ENCODE measurements around the gene ANKRD17.
"Not testable (repeated sequence)": the region's sequence is repeated elsewhere in the genome, so short reads cannot be mapped to it uniquely, and the experiment has no call there.

Gene ANKRD17, protein sequence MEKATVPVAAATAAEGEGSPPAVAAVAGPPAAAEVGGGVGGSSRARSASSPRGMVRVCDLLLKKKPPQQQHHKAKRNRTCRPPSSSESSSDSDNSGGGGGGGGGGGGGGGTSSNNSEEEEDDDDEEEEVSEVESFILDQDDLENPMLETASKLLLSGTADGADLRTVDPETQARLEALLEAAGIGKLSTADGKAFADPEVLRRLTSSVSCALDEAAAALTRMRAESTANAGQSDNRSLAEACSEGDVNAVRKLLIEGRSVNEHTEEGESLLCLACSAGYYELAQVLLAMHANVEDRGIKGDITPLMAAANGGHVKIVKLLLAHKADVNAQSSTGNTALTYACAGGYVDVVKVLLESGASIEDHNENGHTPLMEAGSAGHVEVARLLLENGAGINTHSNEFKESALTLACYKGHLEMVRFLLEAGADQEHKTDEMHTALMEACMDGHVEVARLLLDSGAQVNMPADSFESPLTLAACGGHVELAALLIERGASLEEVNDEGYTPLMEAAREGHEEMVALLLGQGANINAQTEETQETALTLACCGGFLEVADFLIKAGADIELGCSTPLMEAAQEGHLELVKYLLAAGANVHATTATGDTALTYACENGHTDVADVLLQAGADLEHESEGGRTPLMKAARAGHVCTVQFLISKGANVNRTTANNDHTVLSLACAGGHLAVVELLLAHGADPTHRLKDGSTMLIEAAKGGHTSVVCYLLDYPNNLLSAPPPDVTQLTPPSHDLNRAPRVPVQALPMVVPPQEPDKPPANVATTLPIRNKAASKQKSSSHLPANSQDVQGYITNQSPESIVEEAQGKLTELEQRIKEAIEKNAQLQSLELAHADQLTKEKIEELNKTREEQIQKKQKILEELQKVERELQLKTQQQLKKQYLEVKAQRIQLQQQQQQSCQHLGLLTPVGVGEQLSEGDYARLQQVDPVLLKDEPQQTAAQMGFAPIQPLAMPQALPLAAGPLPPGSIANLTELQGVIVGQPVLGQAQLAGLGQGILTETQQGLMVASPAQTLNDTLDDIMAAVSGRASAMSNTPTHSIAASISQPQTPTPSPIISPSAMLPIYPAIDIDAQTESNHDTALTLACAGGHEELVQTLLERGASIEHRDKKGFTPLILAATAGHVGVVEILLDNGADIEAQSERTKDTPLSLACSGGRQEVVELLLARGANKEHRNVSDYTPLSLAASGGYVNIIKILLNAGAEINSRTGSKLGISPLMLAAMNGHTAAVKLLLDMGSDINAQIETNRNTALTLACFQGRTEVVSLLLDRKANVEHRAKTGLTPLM (N-terminal part only)

GRCh38 chr4:73258686-73259570 is at the start of gene ANKRD17:
Gene ANKRD17, minus strand, starts transcription at chr4:73258798. Its CDS starts 130 bp downstream, at chr4:73258668.
- DNase-seq = peak; percentile 90

DNA sequence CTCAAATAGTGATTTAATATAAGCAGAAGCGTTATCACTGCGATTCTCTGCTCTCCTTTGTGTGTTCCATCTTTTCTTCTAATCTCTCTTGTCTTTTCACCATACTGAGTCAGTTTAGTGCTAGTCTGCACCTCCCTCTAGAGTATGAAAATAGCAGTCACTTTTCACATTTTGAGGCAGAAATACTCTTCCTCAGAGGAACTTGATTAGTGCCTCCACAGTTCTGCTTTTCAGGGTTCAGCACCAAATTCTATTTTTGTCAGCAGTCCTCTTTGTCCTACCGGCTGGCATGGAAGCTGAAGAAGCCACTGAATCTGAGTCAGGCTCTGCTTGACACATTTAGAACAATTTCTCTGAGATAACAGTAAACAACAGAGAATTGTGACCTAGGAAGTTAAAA is 49.7 kb upstream of the ANKRD17 start:
- DNase-seq = peak; percentile 29

DNA sequence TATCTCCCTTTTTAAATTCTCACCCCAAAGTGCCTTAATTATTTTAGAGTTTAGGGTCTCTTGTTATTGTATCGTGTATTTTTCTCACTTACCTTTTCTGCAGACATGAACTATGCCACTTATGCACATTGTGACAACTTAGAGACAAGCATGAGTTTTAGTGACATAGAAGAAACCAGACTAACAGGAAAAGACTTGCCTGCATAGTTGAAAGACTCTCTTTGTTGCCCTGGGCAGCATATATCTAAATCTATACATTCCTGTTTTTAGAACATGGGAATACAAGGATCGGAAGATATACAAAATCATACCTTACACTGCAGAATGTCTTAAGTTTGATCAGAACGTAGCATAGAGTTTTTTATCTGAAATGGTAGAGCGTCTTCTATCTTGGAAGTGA is 45.1 kb upstream of the ANKRD17 start:
- DNase-seq = no peak

DNA sequence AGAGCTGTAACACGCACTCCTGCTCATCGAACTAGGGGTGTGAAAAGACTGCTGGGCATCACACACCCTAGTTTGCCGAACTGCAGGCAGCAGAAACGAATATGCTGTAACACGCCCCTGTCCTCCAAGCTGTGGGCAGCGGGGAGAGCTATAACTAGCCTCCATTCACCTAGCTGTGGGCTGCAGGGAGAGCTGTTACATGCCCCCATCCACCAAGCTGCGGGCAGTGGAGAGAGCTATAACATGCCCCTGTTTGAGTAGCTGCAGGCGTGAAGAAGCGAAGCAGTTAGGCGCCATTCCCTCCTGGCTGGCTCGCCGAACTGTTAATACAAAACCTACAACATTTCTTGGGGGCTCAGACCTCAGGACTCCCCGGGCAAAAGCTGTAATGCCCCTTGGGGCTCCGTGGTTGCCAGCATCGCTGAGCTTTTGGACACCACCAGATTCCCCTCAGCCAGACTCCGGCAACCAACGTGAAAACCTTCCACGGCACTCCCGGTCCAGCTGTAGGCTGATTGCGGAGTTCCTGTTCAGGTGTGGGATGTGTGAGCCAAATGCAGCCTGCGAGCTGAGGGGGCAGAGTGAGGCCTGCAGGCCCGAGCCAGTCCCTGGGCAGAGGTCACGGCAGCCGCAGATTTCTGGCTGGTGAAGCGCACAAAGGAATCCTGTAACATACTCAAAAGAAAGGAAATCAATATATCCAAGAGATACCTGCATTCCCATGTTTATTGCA is 41.1 kb upstream of the ANKRD17 start:
- DNase-seq = no peak

DNA sequence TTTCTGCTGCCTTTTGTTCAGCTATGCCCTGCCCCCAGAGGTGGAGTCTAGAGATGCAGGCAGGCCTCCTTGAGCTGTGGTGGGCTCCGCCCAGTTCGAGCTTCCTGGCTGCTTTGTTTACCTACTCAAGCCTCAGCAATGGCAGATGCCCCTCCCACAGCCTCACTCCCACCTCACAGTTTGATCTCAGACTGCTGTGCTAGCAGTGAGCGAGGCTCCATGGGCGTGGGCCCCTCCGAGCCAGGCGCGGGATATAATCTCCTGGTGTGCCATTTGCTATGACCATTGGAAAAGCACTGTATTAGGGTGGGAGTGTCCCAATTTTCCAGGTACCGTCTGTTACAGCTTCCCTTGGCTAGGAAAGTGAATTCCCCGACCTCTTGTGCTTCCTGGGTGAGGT is 34.1 kb upstream of the ANKRD17 start:
- not testable (repeated sequence) for DNase-seq

DNA sequence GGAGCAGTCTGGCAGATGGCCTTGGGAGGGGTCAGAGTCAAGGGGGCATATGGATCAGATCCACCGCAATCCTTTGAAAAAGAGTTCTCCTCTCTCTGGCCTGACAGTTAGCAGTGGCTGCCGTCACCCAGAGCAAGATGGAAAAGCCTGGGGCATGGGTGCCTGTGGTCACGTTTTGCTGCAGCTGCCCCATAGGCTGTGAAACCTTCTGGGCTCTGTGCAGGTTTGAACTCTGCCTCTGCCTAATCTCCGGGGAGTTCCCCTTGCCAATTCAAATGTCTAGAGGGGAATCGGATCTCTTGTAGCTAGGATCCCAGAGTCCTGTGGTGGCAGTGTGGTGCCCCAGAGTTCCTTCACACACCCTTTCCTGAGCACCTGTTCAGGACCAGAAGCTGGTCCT is 23.4 kb upstream of the ANKRD17 start:
- DNase-seq = no peak

DNA sequence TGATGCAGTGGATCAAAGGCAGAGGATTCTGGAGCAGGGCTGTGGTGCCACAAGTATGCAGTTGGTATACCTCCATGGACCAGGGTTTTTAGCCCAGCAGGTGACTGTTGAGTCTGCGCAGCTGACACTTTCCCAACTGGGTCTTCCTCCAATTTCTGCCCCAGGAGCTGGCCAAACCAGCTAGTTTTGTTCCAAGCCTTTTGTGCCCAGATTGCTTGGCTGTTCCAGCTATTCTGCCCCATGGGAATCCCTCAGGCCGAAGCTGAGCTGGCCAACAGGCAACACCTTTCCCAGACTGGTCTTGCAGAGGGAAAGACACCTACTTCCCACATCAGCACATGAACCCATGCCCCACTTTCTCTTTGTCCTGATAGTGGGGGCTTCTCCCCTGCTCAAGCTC is 22.8 kb upstream of the ANKRD17 start:
- no peak for DNase-seq

DNA sequence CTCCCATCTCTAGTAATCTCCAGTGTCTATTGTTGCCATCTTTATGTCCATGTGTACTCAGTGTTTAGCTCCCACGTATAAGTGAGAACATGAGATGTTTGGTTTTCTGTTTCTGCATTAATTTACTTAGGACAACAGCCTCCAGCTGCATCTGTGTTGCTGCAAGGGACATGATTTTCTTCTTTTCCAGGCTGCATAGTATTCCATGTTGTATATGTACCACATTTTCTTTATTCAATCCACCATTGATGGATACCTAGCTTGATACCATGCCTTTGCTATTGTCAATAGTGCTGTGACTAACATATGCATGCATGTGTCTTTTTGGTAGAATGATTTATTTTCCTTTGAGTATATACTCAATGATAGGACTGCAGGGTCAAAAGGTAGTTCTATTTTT is 18.6 kb upstream of the ANKRD17 start:
- DNase-seq = no peak

DNA sequence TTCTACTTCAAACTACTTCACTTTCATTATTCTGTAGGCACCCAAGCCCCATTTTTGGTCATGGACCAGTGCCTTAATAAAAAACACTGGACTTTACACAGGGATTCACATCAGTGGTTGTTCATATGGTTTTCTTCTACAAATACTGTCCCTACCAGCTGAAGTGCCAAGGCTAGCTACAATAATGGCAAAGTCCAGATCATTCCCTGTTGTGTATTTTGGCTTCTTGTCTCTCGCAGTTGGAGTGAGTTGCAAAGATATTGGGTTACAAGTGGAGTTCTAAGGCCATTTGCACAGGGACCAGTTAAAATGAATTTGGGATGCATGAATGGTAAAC is 16.7 kb upstream of the ANKRD17 start:
- no peak for DNase-seq

- DNase-seq = no peak
Observed at GRCh38 chr4:73272816-73273215, 14.2 kb upstream of the ANKRD17 start.

GRCh38 chr4:73267050-73267449 is 8.5 kb upstream of the ANKRD17 start:
- no peak for DNase-seq

- DNase-seq = peak; percentile 2
Observed at GRCh38 chr4:73259571-73260090, 1.0 kb upstream of the ANKRD17 start.

DNA sequence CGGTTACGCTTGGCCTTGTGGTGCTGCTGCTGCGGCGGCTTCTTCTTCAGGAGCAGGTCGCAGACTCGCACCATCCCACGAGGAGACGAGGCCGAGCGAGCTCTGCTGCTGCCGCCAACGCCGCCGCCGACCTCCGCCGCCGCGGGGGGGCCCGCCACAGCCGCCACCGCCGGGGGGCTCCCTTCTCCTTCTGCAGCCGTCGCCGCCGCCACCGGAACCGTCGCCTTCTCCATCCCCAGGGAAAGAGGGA is 237 bp downstream of the ANKRD17 start:
- DNase-seq = peak; percentile 45

DNA sequence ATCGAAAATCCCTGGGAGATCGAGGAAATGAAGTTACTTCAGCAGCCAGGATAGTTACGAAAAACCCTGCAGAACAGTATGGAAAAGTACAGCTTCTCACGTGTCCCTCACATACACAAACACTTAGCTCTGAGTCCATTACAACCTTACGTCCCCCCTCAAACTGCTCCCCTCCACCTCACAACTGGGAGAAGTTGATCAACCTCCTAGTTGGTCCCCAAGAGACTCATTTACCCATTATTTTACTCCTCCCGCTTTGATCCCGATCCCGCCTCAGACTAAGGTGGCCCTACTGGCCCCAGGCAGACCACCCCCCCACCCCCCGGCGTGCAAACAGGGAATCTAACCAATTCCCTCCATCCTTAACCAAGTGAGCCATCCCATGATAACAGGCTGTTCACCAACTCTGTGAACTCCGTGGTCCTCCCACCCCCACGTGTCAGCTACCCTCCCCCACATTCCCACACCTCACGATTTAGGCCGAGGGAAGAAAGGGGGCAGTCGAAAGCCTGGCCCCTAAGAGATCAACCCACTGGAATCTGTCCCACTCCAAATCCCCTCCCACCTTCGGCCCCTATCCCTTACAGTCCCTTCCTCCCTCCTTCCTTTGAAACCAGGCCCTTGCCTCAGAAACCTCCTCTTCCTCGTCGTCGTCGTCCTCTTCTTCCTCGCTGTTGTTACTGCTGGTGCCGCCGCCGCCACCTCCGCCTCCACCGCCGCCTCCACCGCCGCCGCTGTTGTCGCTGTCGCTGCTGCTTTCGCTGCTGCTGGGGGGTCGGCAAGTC is 755 bp downstream of the ANKRD17 start:
- peak; percentile 20 for DNase-seq

DNA sequence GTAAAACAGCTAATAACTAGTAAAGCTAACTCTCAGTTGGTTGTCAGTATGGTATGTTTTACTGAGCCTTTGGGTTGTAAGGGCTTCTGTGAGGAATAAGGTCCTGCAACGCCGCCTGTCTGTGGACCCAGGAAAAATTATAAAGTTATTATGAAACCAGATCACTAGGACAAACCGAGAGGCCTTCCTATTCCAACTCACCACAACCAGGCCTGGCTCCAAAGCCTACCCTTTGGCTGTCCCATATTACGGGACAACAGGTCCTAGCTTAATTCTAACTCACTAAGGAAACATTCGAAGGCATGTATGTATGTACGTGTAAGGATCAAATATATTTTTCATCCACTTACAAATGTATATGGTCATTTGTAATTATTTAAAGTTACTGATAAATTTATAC is 1.4 kb downstream of the ANKRD17 start:
- peak; percentile 63 for DNase-seq

- not testable (repeated sequence) for DNase-seq
Observed at GRCh38 chr4:73255847-73256246, 2.8 kb downstream of the ANKRD17 start.

DNA sequence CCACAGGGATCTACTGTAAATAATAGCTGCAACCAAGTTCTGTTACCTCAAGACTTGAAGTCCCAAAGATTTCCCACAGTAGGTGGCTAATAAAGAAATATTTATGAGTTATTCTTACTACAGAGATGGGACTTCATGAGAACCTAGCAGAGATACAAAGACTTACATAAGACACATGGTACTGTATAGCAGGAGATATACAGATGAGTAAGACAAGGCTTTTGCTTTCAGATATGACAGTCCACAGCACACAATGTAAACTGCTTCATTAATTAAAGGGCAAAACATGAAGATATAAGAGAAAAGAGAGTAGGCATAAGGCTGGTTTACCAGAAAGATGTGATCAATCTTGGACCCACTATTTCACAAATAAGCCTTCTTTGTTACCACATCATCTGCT is 6.6 kb downstream of the ANKRD17 start:
- no peak for DNase-seq

GRCh38 chr4:73251384-73251783 is 7.2 kb downstream of the ANKRD17 start:
- DNase-seq = no peak

DNA sequence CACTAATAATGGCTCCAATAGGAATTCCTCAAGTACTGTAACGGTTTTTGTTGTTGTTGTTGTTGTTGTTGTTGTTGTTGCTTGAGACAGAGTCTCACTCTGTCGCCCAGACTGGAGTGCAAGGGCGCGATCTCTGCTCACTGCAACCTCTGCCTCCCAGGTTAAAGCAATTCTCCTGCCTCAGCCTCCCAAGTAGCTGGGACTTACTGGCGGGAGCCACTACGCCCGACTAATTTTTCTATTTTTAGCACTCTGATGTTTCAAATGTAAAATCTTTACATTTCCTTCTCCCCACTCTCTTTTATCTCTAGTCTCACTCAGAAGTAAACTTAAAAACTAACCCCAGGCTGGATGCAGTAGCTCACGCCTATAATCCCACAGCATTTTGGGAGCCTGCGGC is 8.0 kb downstream of the ANKRD17 start:
- no peak for DNase-seq

DNA sequence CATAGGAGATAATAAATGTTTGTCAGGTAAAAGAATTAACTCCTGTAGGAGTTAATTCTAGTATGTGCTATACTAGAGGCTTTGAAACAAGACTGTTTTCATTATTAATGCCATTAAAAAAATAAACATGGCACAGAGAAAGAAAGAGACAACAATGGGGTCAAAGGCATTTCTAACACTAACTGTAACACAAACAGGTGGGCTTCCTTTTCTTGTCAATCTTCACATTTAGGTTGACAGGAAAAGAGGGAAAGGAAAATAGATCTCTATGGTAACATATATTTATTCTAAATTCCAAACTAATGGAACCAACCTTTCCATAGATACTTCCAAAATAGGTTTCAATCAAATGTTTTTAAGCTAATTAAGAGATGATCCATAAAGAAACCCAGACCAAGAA is 9.8 kb downstream of the ANKRD17 start:
- DNase-seq = no peak

- no peak for DNase-seq
Observed at GRCh38 chr4:73248416-73248815, 10.2 kb downstream of the ANKRD17 start.
